Osteoblast (primary cell): ENCODE data around the gene CPEB1. TPM values are rescaled to one million over a fixed set of nuclear protein-coding genes. Genes with fewer than 3 reads are reported as not detected.

ENCODE experiments used
- DNase-seq: peaks from one replicate; pipeline ENCODE4 v3.0.0; 2011; ENCODE audit warnings: low spot score, mixed read lengths; ENCODE audit not compliant: insufficient read length; ENCODE audit errors: missing footprints
- H2AFZ ChIP-seq: 2 replicates; pipeline ENCODE4 v1.6.0; 2011; ENCODE audit warnings: mild to moderate bottlenecking, low read length
- H3K27ac ChIP-seq: 2 replicates; pipeline ENCODE4 v1.5.1; 2011; ENCODE audit warnings: mild to moderate bottlenecking, low read depth, low read length, moderate library complexity
- H3K27me3 ChIP-seq: 2 replicates; pipeline ENCODE4 v1.6.0; 2012; ENCODE audit warnings: mild to moderate bottlenecking, control low read depth, inconsistent platforms, low read length, moderate library complexity; ENCODE audit not compliant: insufficient read depth
- H3K36me3 ChIP-seq: 2 replicates; pipeline ENCODE4 v1.5.1; 2011; ENCODE audit warnings: mild to moderate bottlenecking, low read length, control low read depth, moderate library complexity; ENCODE audit not compliant: insufficient read depth
- H3K4me1 ChIP-seq: 2 replicates; pipeline ENCODE4 v1.5.1; 2011; ENCODE audit warnings: mild to moderate bottlenecking, low read length, control low read depth, moderate library complexity; ENCODE audit not compliant: insufficient read depth
- H3K4me2 ChIP-seq: 2 replicates; pipeline ENCODE4 v1.6.0; 2011; ENCODE audit warnings: mild to moderate bottlenecking, low read length; ENCODE audit not compliant: insufficient read depth
- H3K4me3 ChIP-seq: fragments of 200-600 bp; sonication (generic); 3 replicates; pipeline ENCODE4 v1.5.1; 2012; ENCODE audit warnings: mild to moderate bottlenecking, low read length, inconsistent platforms; ENCODE audit not compliant: insufficient read depth
- H3K79me2 ChIP-seq: 2 replicates; pipeline ENCODE4 v1.6.0; 2012; ENCODE audit warnings: mild to moderate bottlenecking, low read length, control low read depth, inconsistent platforms; ENCODE audit not compliant: insufficient read depth
- H3K9me3 ChIP-seq: 2 replicates; pipeline ENCODE4 v1.5.1; 2011; ENCODE audit warnings: low read depth, low read length, control low read depth
- H4K20me1 ChIP-seq: 2 replicates; pipeline ENCODE4 v1.6.0; 2012; ENCODE audit warnings: mild to moderate bottlenecking, low read length, control low read depth; ENCODE audit not compliant: insufficient read depth
- CTCF ChIP-seq: IDR thresholded peaks from 2 replicates; pipeline ENCODE4 v1.5.1; 2011; ENCODE audit warnings: mild to moderate bottlenecking, low read depth, low read length, moderate library complexity; ENCODE audit errors: extremely low read depth
- total RNA-seq: library from RNA; depleted of rRNA; stranded (reverse); fragments of >200 nt; gene quantifications from 2 replicates; pipeline ENCODE4 v1.2.3, GENCODE V29; 2012

Gene CPEB1
- total RNA-seq, 1 donor = 36.6 TPM

GRCh38 chr15:82613747-82614146, 33.4 kb downstream of the CPEB1 start:
- Histone ChIP-seq H3K9me3 (no peaks in the 10 kb centered on the region), H3K4me1 (no peaks in the 10 kb centered on the region), H3K4me3 (no peak overlapping the region), H4K20me1 (no peaks in the 10 kb centered on the region), H3K79me2 (no peaks in the 10 kb centered on the region), H3K36me3 (no peaks in the 10 kb centered on the region), H3K27ac (no peak overlapping the region), H3K27me3 (no peaks in the 10 kb centered on the region), H2AFZ (no peak overlapping the region), H3K4me2 (no peak overlapping the region)
- TF ChIP-seq CTCF = no peak
- DNase-seq = no peak

- no peak overlapping the region for H3K27ac ChIP-seq
- no peak overlapping the region for H3K4me3 ChIP-seq
- no peak for TF ChIP-seq CTCF
- H3K9me3 ChIP-seq = no peaks in the 10 kb centered on the region
- H2AFZ ChIP-seq = no peak overlapping the region
- no peaks in the 10 kb centered on the region for H3K4me1 ChIP-seq
- H3K79me2 ChIP-seq = no peaks in the 10 kb centered on the region
- no peak overlapping the region for H3K4me2 ChIP-seq
- H3K27me3 ChIP-seq = no peaks in the 10 kb centered on the region
- H4K20me1 ChIP-seq = no peaks in the 10 kb centered on the region
- no peak for DNase-seq
- H3K36me3 ChIP-seq = no peaks in the 10 kb centered on the region
Measured at GRCh38 chr15:82611348-82611747, 35.8 kb downstream of the CPEB1 start.

- no peak for TF ChIP-seq CTCF
- no peak overlapping the region for H2AFZ ChIP-seq
- no peaks in the 10 kb centered on the region for H3K36me3 ChIP-seq
- H3K4me3 ChIP-seq = no peak overlapping the region
- no peak overlapping the region for H3K4me2 ChIP-seq
- no peak overlapping the region for H3K27ac ChIP-seq
- no peak for DNase-seq
- no peaks in the 10 kb centered on the region for H3K9me3 ChIP-seq
- H3K4me1 ChIP-seq = no peaks in the 10 kb centered on the region
- no peaks in the 10 kb centered on the region for H3K79me2 ChIP-seq
- H3K27me3 ChIP-seq = peaks cover 11% of the 10 kb centered on the region
- H4K20me1 ChIP-seq = no peaks in the 10 kb centered on the region
Measured at GRCh38 chr15:82602195-82602594, 45.0 kb downstream of the CPEB1 start.

- no peak for DNase-seq
- Histone ChIP-seq H3K36me3 (no peaks in the 10 kb centered on the region), H3K4me2 (no peak overlapping the region), H3K9me3 (no peaks in the 10 kb centered on the region), H3K4me3 (no peak overlapping the region), H3K27me3 (peaks cover 9% of the 10 kb centered on the region), H3K79me2 (no peaks in the 10 kb centered on the region), H4K20me1 (no peaks in the 10 kb centered on the region), H3K27ac (no peak overlapping the region), H2AFZ (no peak overlapping the region), H3K4me1 (no peaks in the 10 kb centered on the region)
- TF ChIP-seq CTCF = no peak
Measured at GRCh38 chr15:82599862-82600261, 47.3 kb downstream of the CPEB1 start.
